Vagina (tissue), 2 donors: ENCODE results near the gene SEPTIN8.

Experiments used
- POLR2AphosphoS5 ChIP-seq, 2 donors: sonication (generic); formaldehyde crosslinking; IDR thresholded peaks; one replicate each; pipeline ENCODE4 v1.9.0; 2017; ENCODE audit warnings: antibody characterized with exemption in 2 of 2, mild to moderate bottlenecking in 2 of 2, low read depth in 1 of 2; ENCODE audit not compliant: insufficient read depth in 1 of 2
- TF ChIP-seq, protein P1 (sequence below), 3 experiments: fragments of 450-650 bp in 2 of 3; fragments of 200-600 bp in 1 of 3; sonication (generic) in 1 of 3; IDR thresholded peaks; one replicate each; pipeline ENCODE4 v1.5.1; 2017 to 2019; ENCODE audit warnings: antibody characterized with exemption in 3 of 3, mild to moderate bottlenecking in 2 of 3, moderate library complexity in 2 of 3

DNA sequence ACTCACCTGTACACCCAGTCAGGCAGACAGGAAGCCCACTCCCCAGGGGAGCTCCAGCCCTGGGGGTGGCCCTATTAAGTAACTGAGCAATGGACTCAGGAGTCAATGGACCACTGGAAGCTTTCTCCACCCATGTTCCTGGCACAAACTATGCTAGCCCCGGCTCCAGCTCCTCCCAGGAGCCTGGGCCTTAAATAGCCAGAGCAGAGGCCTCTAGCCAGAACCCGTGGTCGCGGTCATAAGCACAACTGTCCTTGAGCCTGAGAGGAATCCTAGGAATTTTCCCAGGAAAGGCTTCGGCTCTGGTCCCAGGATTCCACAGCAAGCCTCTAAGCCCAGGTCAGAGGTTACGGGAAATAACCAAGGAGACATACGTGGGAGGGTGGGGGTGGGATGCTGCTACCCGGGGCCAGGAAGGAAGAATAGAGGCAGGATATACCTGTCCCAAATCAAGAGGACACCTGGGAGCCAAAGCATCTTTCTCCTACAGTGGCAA lies 5.5 kb downstream of the SEPTIN8 start:
- TF ChIP-seq POLR2AphosphoS5 (IDR thresholded peaks at IDR 0.05; ENCODE audit: insufficient read depth in 1 of 2, low read depth in 1 of 2) = no peak
- TF ChIP-seq, protein P1, sequence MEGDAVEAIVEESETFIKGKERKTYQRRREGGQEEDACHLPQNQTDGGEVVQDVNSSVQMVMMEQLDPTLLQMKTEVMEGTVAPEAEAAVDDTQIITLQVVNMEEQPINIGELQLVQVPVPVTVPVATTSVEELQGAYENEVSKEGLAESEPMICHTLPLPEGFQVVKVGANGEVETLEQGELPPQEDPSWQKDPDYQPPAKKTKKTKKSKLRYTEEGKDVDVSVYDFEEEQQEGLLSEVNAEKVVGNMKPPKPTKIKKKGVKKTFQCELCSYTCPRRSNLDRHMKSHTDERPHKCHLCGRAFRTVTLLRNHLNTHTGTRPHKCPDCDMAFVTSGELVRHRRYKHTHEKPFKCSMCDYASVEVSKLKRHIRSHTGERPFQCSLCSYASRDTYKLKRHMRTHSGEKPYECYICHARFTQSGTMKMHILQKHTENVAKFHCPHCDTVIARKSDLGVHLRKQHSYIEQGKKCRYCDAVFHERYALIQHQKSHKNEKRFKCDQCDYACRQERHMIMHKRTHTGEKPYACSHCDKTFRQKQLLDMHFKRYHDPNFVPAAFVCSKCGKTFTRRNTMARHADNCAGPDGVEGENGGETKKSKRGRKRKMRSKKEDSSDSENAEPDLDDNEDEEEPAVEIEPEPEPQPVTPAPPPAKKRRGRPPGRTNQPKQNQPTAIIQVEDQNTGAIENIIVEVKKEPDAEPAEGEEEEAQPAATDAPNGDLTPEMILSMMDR (IDR thresholded peaks at IDR 0.05) = no peak
